H1 (cell line): ENCODE results near the gene RITA1. TPM values are rescaled to one million over a fixed set of nuclear protein-coding genes. Genes with fewer than 3 reads are reported as not detected.

Experiments
- CTCF ChIA-PET: fragments of 300-600 bp; sonication (Branson Sonifier 250); formaldehyde crosslinking; loops from one replicate; lab custom pipeline; 2021; ENCODE audit not compliant: partially characterized antibody; lab: Charles Lee
- POLR2A ChIA-PET: fragments of 300-600 bp; sonication (Branson Sonifier 250); formaldehyde crosslinking; loops from one replicate; lab custom pipeline; 2021; ENCODE audit warnings: inconsistent platforms; ENCODE audit not compliant: partially characterized antibody; lab: Charles Lee
- DNase-seq, 2 experiments: peaks; one replicate each; pipeline versions ENCODE4 v3.0.0 to v3.0.0-alpha.2; 2010 to 2022; ENCODE audit warnings: low spot score in 2 of 2, low read depth in 1 of 2, mixed read lengths in 1 of 2
- FAIRE-seq: peaks from 2 replicates; lab custom pipeline; 2011; peaks lifted over from hg19 to GRCh38; lab: Jason Lieb, UNC
- H2AFZ ChIP-seq: 2 replicates; pipeline ENCODE4 v1.8.1; 2012; ENCODE audit warnings: low read length, inconsistent platforms
- H2AK5ac ChIP-seq: 2 replicates; pipeline ENCODE4 v1.6.1; 2013; ENCODE audit warnings: low read depth, low read length
- H2BK120ac ChIP-seq: replicated peaks from 2 replicates; pipeline ENCODE3; 2013; ENCODE audit warnings: low read depth, low read length, inconsistent platforms
- H2BK12ac ChIP-seq: 2 replicates; pipeline ENCODE4 v1.6.1; 2013; ENCODE audit warnings: low read depth, low read length
- H2BK15ac ChIP-seq: 2 replicates; pipeline ENCODE4 v1.6.1; 2013; ENCODE audit warnings: low read length
- H2BK20ac ChIP-seq: 2 replicates; pipeline ENCODE4 v1.6.1; 2013; ENCODE audit warnings: low read length
- H2BK5ac ChIP-seq: 2 replicates; pipeline ENCODE4 v1.6.1; 2013; ENCODE audit warnings: low read depth, low read length
- H3K14ac ChIP-seq: 2 replicates; pipeline ENCODE4 v1.6.1; 2013; ENCODE audit warnings: inconsistent platforms; ENCODE audit not compliant: insufficient read length
- H3K18ac ChIP-seq: 2 replicates; pipeline ENCODE4 v1.6.1; 2013; ENCODE audit warnings: low read length; ENCODE audit errors: extremely low read depth
- H3K23ac ChIP-seq: 2 replicates; pipeline ENCODE4 v1.6.1; 2013; ENCODE audit warnings: inconsistent platforms; ENCODE audit not compliant: insufficient read length
- H3K23me2 ChIP-seq: 2 replicates; pipeline ENCODE4 v1.6.1; 2013; ENCODE audit warnings: low read depth, low read length
- H3K27ac ChIP-seq: 2 replicates; pipeline ENCODE4 v1.6.1; 2011; ENCODE audit warnings: low read depth, low read length, inconsistent platforms
- H3K27me3 ChIP-seq, 4 experiments: replicated peaks in 1 of 4; 1 replicate in 1 of 4; 2 replicates in 3 of 4; pipeline versions ENCODE4 v1.6.1 to v1.8.1; 2011 to 2013; ENCODE audit warnings: low read length in 3 of 4, mild to moderate bottlenecking in 3 of 4, inconsistent platforms in 2 of 4, mixed read lengths in 2 of 4, moderate library complexity in 1 of 4; ENCODE audit not compliant: control insufficient read depth in 3 of 4, insufficient read depth in 3 of 4; ENCODE audit errors: extremely low read depth in 1 of 4
- H3K36me3 ChIP-seq, 4 experiments: 2 replicates each; pipeline versions ENCODE4 v1.6.1 to v1.8.1; 2011 to 2013; ENCODE audit warnings: mild to moderate bottlenecking in 4 of 4, low read length in 3 of 4, moderate library complexity in 2 of 4, control low read depth in 1 of 4, inconsistent platforms in 1 of 4; ENCODE audit not compliant: insufficient read depth in 4 of 4, control insufficient read depth in 2 of 4
- H3K4ac ChIP-seq: replicated peaks from 2 replicates; pipeline ENCODE3; 2013; ENCODE audit warnings: low read length, low read depth, mixed read lengths, inconsistent platforms; ENCODE audit not compliant: insufficient read length
- H3K4me1 ChIP-seq, 4 experiments: replicated peaks in 1 of 4; 1 replicate in 1 of 4; 2 replicates in 3 of 4; pipeline versions ENCODE4 v1.6.1 to v1.8.1; 2011 to 2013; ENCODE audit warnings: low read length in 3 of 4, inconsistent platforms in 2 of 4, mixed read lengths in 1 of 4; ENCODE audit not compliant: insufficient read depth in 4 of 4, control insufficient read depth in 3 of 4
- H3K4me2 ChIP-seq, 2 experiments: 2 replicates each; pipeline versions ENCODE4 v1.6.1 to v1.8.1; 2011 to 2013; ENCODE audit warnings: low read depth in 2 of 2, low read length in 2 of 2, control low read depth in 1 of 2, inconsistent platforms in 1 of 2, mild to moderate bottlenecking in 1 of 2; ENCODE audit not compliant: insufficient read depth in 1 of 2
- H3K4me3 ChIP-seq, 4 experiments: fragments of 200-600, 300-600 bp in 1 of 4; sonication (generic), shearing (Covaris generic), sonication (Bioruptor Twin) in 1 of 4; 2 replicates each; pipeline versions ENCODE4 v1.5.1 to v1.8.1; 2011 to 2016; ENCODE audit warnings: low read length in 4 of 4, low read depth in 3 of 4, control low read depth in 2 of 4, inconsistent platforms in 2 of 4, mild to moderate bottlenecking in 2 of 4, mixed read lengths in 1 of 4, moderate library complexity in 1 of 4; ENCODE audit not compliant: insufficient read depth in 2 of 4; ENCODE audit errors: extremely low read depth in 1 of 4
- H3K56ac ChIP-seq: replicated peaks from 2 replicates; pipeline ENCODE3; 2013; ENCODE audit warnings: low read depth, mild to moderate bottlenecking, mixed read lengths, low read length, inconsistent platforms; ENCODE audit not compliant: insufficient read length
- H3K79me1 ChIP-seq: 2 replicates; pipeline ENCODE4 v1.6.1; 2013; ENCODE audit warnings: low read depth, low read length, control low read depth
- H3K79me2 ChIP-seq, 2 experiments: 2 replicates each; pipeline versions ENCODE4 v1.6.1 to v1.8.1; 2012 to 2013; ENCODE audit warnings: low read length in 2 of 2, mild to moderate bottlenecking in 2 of 2, inconsistent platforms in 1 of 2; ENCODE audit not compliant: insufficient read depth in 2 of 2, control insufficient read depth in 1 of 2
- H3K9ac ChIP-seq, 4 experiments: replicated peaks in 1 of 4; 1 replicate in 1 of 4; 2 replicates in 3 of 4; pipeline versions ENCODE4 v1.6.1 to v1.8.1; 2011 to 2013; ENCODE audit warnings: low read depth in 3 of 4, low read length in 3 of 4, control low read depth in 2 of 4, mild to moderate bottlenecking in 2 of 4, moderate library complexity in 2 of 4, inconsistent platforms in 1 of 4; ENCODE audit errors: extremely low read depth in 1 of 4
- H3K9me3 ChIP-seq, 2 experiments: 2 replicates each; pipeline versions ENCODE4 v1.6.1 to v1.8.1; 2012 to 2013; ENCODE audit warnings: mild to moderate bottlenecking in 2 of 2, moderate library complexity in 2 of 2, control low read depth in 1 of 2, inconsistent platforms in 1 of 2, low read depth in 1 of 2, low read length in 1 of 2, mixed read lengths in 1 of 2; ENCODE audit not compliant: insufficient read depth in 2 of 2
- H4K20me1 ChIP-seq, 2 experiments: replicated peaks in 1 of 2; 2 replicates each; pipeline versions ENCODE3 to v1.8.1; 2011 to 2013; ENCODE audit warnings: inconsistent platforms in 2 of 2, low read length in 2 of 2, mild to moderate bottlenecking in 1 of 2; ENCODE audit not compliant: insufficient read depth in 2 of 2, control insufficient read depth in 1 of 2
- H4K5ac ChIP-seq: 2 replicates; pipeline ENCODE4 v1.6.1; 2013; ENCODE audit warnings: low read length, low read depth, mixed read lengths, inconsistent platforms; ENCODE audit not compliant: insufficient read length
- H4K8ac ChIP-seq: 2 replicates; pipeline ENCODE4 v1.8.0; 2013; ENCODE audit warnings: mild to moderate bottlenecking, moderate library complexity, low read length, inconsistent platforms; ENCODE audit not compliant: insufficient read depth; ENCODE audit errors: extremely low read depth
- H4K91ac ChIP-seq: replicated peaks from 2 replicates; pipeline ENCODE3; 2013; ENCODE audit warnings: low read length, mixed read lengths, inconsistent platforms; ENCODE audit not compliant: insufficient read length
- BCL11A ChIP-seq, 2 experiments: IDR thresholded peaks; one replicate each; pipeline ENCODE4 v1.6.1; 2011; ENCODE audit warnings: low read depth in 2 of 2, low read length in 2 of 2, mild to moderate bottlenecking in 2 of 2
- BRCA1 ChIP-seq: IDR thresholded peaks from 2 replicates; pipeline ENCODE4 v1.6.1; 2012; ENCODE audit warnings: low read depth, low read length, improper control_type of control experiment
- CHD1 ChIP-seq: IDR thresholded peaks from 2 replicates; pipeline ENCODE4 v1.6.1; 2012; ENCODE audit warnings: low read depth, low read length, improper control_type of control experiment
- GABPA ChIP-seq: IDR thresholded peaks from 2 replicates; pipeline ENCODE4 v1.6.1; 2011; ENCODE audit warnings: mild to moderate bottlenecking, low read length, moderate library complexity, borderline replicate concordance; ENCODE audit not compliant: insufficient read depth
- HDAC6 ChIP-seq: IDR thresholded peaks from one replicate; pipeline ENCODE4 v1.7.1; 2012; ENCODE audit warnings: low read depth, mild to moderate bottlenecking, inconsistent platforms, low read length, moderate library complexity
- RAD21 ChIP-seq, 2 experiments: IDR thresholded peaks in 1 of 2; conservative IDR thresholded peaks in 1 of 2; 2 replicates each; pipeline ENCODE4 v1.6.1; 2011; ENCODE audit warnings: low read depth in 2 of 2, low read length in 2 of 2, improper control_type of control experiment in 1 of 2, inconsistent platforms in 1 of 2, mild to moderate bottlenecking in 1 of 2, moderate library complexity in 1 of 2
- RFX5 ChIP-seq: IDR thresholded peaks from 2 replicates; pipeline ENCODE4 v1.6.1; 2011; ENCODE audit warnings: low read depth, low read length, improper control_type of control experiment, borderline replicate concordance
- SAP30 ChIP-seq: fragments of 300-600 bp; sonication (generic); IDR thresholded peaks from 2 replicates; pipeline ENCODE4 v1.7.1; 2012; ENCODE audit warnings: low read length, moderate library complexity, mild to moderate bottlenecking, inconsistent platforms; ENCODE audit not compliant: insufficient read depth, insufficient replicate concordance
- SIN3A ChIP-seq, 2 experiments: IDR thresholded peaks in 1 of 2; conservative IDR thresholded peaks in 1 of 2; 2 replicates each; pipeline ENCODE4 v1.6.1; 2011 to 2012; ENCODE audit warnings: low read length in 2 of 2, improper control_type of control experiment in 1 of 2, low read depth in 1 of 2, mild to moderate bottlenecking in 1 of 2
- SIRT6 ChIP-seq: IDR thresholded peaks from one replicate; pipeline ENCODE4 v1.7.1; 2012; ENCODE audit warnings: low read length, inconsistent platforms
- SRF ChIP-seq: IDR thresholded peaks from 2 replicates; pipeline ENCODE4 v1.6.1; 2011; ENCODE audit warnings: mild to moderate bottlenecking, low read depth, low read length, moderate library complexity
- WGBS, 2 experiments: shearing (Covaris generic) in 1 of 2; methylation state at CpG; one replicate each; pipeline versions ENCODE4 v1.1.6 to v1.1.7; 2013 to 2015; ENCODE audit warnings: low lambda C conversion rate in 2 of 2, mixed read lengths in 2 of 2, inconsistent platforms in 1 of 2, low coverage in 1 of 2, missing lambda C conversion rate in 1 of 2; ENCODE audit not compliant: insufficient replicate concordance in 2 of 2, insufficient coverage in 1 of 2, insufficient read length in 1 of 2; ENCODE audit errors: extremely low coverage in 1 of 2, missing lambda C conversion rate in 1 of 2; 5-methylcytosine and 5-hydroxymethylcytosine counted together
- polyA plus RNA-seq, 7 experiments: library from polyadenylated mRNA; depleted of rRNA in 3 of 7; stranded (reverse) in 5 of 7; unstranded in 2 of 7; fragments of >200 nt in 5 of 7; fragments of 200-250 nt in 2 of 7; gene quantifications; 1 replicate in 5 of 7; 2 replicates in 1 of 7; 4 replicates in 1 of 7; pipeline versions ENCODE4 v1.2.1 to v1.2.3, GENCODE V29; 2011 to 2013; ENCODE audit warnings: missing spikeins in 2 of 7, mixed read lengths in 2 of 7
- total RNA-seq: library from RNA; stranded (reverse); fragmentation: NEBNext Ultra II Directional; extraction: Animal tissue kit (Norgen Biotek cat#: 25700); gene quantifications from 2 replicates; pipeline ENCODE4 v1.2.1, GENCODE V29; 2021

RITA1 gene
- total and polyA plus RNA-seq, 2 of the 8 experiments (the other 6 are each of a cell fraction or from before 2014, with no cell fraction given) = 24.1 to 25.8 TPM

DNA sequence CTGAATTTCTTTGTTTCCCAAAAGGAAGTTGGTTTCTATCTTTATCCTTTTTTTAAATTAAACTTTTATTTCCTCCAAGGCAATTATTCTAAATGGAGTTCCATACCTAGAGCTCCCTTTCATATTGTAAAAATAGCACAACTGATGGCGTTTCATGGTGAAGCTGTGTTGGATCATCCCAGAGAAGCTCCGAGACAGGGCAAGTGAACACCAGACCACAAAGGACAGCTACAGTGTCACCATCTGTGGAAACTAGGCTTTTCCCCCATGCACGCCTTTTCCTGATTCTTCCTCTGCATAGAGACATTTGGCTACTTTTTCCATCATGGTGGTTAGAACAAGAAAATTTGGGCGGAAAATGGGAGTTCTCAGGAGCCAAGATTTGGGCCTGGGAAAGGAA lies 48.4 kb downstream of the RITA1 start:
- H3K79me2 ChIP-seq = no peaks in the 10 kb centered on the region
- no peak overlapping the region for H4K91ac ChIP-seq
- H3K9ac ChIP-seq = no peak overlapping the region; a peak in 1 of 7 replicates
- H3K9me3 ChIP-seq = no peaks in the 10 kb centered on the region; a peak in 1 of 4 replicates
- no peak overlapping the region for H3K27ac ChIP-seq
- no peak overlapping the region for H2BK120ac ChIP-seq
- no peak overlapping the region for H3K14ac ChIP-seq
- H3K4me2 ChIP-seq = peak overlapping the region in 1 of 2 experiments; percentile 33; a peak in 1 of 4 replicates
- no peak overlapping the region for H3K4me3 ChIP-seq
- 0 out of 2 replicates have a peak overlapping the region, but pooled peaks have one; percentile 86 for H2BK12ac ChIP-seq
- no peak for FAIRE-seq
- peaks cover 0 to 2% of the 10 kb centered on the region in 2 experiments for H4K20me1 ChIP-seq
- H2BK5ac ChIP-seq = no peak overlapping the region
- TF ChIP-seq RFX5 (no peak), BRCA1 (no peak), CHD1 (no peak), BCL11A (IDR thresholded peaks at IDR 0.05; ENCODE audit: low read depth in 2 of 2, low read length in 2 of 2) (no peak), SAP30 (no peak), SIRT6 (no peak), HDAC6 (no peak), RAD21 (IDR thresholded peaks at IDR 0.05 in 1 of 2, conservative IDR thresholded peaks at IDR 0.05 in 1 of 2; ENCODE audit: low read depth in 2 of 2, low read length in 2 of 2) (no peak), GABPA (no peak), SIN3A (conservative IDR thresholded peaks at IDR 0.05 in 1 of 2, IDR thresholded peaks at IDR 0.05 in 1 of 2; ENCODE audit: low read depth in 1 of 2, low read length in 2 of 2) (no peak), SRF (no peak)
- TF ChIP-seq, all 59 proteins: peak for 0
- H3K18ac ChIP-seq = no peak overlapping the region
- no peaks in the 10 kb centered on the region; the same call in 1 of the 2 replicates for H3K23me2 ChIP-seq
- no peak overlapping the region for H3K4ac ChIP-seq
- no peak overlapping the region for H2BK20ac ChIP-seq
- no peaks in the 10 kb centered on the region for H3K79me1 ChIP-seq
- H3K4me1 ChIP-seq = peaks cover 9 to 20% (median 20%) of the 10 kb centered on the region in 4 experiments
- peaks cover 0 to 14% (median 7%) of the 10 kb centered on the region in 4 experiments; a peak in 4 of 8 replicates for H3K36me3 ChIP-seq
- no peak overlapping the region for H4K8ac ChIP-seq
- no peak overlapping the region for H3K56ac ChIP-seq
- H2AK5ac ChIP-seq = no peak overlapping the region
- no peak for DNase-seq
- no peaks in the 10 kb centered on the region; a peak in 1 of 7 replicates for H3K27me3 ChIP-seq
- ChIA-PET CTCF (interaction anchor here (0.7 to 1.2 kb wide), 2 partner anchors 12 to 95 kb away, joined by 3 read pairs; partner anchors contain the start of gene TPCN1), POLR2A (interaction anchor here (2.3 to 2.5 kb wide), 2 partner anchors 11 kb away, joined by 25 to 32 read pairs; partner anchors contain the start of gene TPCN1)
- 0 out of 2 replicates have a peak overlapping the region, but pooled peaks have one; percentile 90 for H2BK15ac ChIP-seq
- no peak overlapping the region for H2AFZ ChIP-seq
- H4K5ac ChIP-seq = no peak overlapping the region
- 95% methylated on average over 4 of the region's 4 CpGs; no CpG with 5 or more reads in 1 of the 2 experiments for WGBS, 2 experiments
- H3K23ac ChIP-seq = no peak overlapping the region
